ENCODE data around the gene ZNF536. TPM values are rescaled to one million over a fixed set of nuclear protein-coding genes. Genes with fewer than 3 reads are reported as not detected.

The ZNF536 gene
- total and polyA plus RNA-seq, 2 of the 4 experiments (the other 2 are of a cell fraction): not detected

DNA sequence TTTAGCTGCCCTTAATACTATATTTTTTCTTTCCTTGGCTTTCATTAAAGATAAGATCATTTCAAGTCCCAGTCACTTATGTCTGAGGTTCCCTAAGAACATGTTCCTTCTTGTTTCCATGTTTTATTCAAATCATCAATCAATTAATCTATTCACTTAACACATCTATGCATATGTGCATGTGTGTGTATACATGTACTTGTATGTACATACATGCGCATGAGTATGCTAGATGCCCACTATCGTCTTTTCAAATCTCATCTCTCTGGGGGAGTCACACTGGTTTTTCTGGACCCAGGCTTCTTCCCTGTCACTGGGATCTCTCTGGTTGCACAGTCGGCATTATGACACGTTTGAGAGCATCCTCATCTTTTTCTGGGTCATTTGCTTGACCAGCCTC, 108.9 kb downstream of the ZNF536 start:
- no peaks in the 10 kb centered on the region for H3K36me3 ChIP-seq (ENCODE audit: control insufficient read depth, insufficient read depth, low read length)
- no peak overlapping the region for H4K5ac ChIP-seq (ENCODE audit: low read depth, low read length)
- no peak overlapping the region for H2BK20ac ChIP-seq (ENCODE audit: low read depth, low read length)
- ChIA-PET CTCF (no interaction called here), POLR2A (ENCODE audit: unreplicated experiment) (no interaction called here)
- TF ChIP-seq, protein P1, sequence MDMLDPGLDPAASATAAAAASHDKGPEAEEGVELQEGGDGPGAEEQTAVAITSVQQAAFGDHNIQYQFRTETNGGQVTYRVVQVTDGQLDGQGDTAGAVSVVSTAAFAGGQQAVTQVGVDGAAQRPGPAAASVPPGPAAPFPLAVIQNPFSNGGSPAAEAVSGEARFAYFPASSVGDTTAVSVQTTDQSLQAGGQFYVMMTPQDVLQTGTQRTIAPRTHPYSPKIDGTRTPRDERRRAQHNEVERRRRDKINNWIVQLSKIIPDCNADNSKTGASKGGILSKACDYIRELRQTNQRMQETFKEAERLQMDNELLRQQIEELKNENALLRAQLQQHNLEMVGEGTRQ (IDR thresholded peaks at IDR 0.05; ENCODE audit: low read depth, low read length): no peak
- TF ChIP-seq BHLHE40 (IDR thresholded peaks at IDR 0.05; ENCODE audit: low read depth, low read length) (no peak), CHD1 (IDR thresholded peaks at IDR 0.05; ENCODE audit: low read depth, low read length) (no peak), RFX5 (IDR thresholded peaks at IDR 0.05; ENCODE audit: low read depth, low read length) (no peak), MAZ (IDR thresholded peaks at IDR 0.05; ENCODE audit: borderline replicate concordance, low read depth, low read length) (no peak), SMC3 (IDR thresholded peaks at IDR 0.05; ENCODE audit: low read depth, low read length) (no peak), FOS (IDR thresholded peaks at IDR 0.05; ENCODE audit: low read depth, low read length) (no peak), POLR2A (IDR thresholded peaks at IDR 0.05; ENCODE audit: low read depth, low read length) (no peak), CEBPB (IDR thresholded peaks at IDR 0.05; ENCODE audit: low read depth, low read length) (no peak), RAD21 (IDR thresholded peaks at IDR 0.05; ENCODE audit: low read length) (no peak), RCOR1 (IDR thresholded peaks at IDR 0.05; ENCODE audit: insufficient replicate concordance, low read length) (no peak), MXI1 (IDR thresholded peaks at IDR 0.05; ENCODE audit: borderline replicate concordance, low read depth, low read length) (no peak), NFE2L2 (IDR thresholded peaks at IDR 0.05; ENCODE audit: low read depth, low read length) (no peak), MAFK (IDR thresholded peaks at IDR 0.05; ENCODE audit: low read depth, low read length) (no peak)
- TF ChIP-seq, protein P2, sequence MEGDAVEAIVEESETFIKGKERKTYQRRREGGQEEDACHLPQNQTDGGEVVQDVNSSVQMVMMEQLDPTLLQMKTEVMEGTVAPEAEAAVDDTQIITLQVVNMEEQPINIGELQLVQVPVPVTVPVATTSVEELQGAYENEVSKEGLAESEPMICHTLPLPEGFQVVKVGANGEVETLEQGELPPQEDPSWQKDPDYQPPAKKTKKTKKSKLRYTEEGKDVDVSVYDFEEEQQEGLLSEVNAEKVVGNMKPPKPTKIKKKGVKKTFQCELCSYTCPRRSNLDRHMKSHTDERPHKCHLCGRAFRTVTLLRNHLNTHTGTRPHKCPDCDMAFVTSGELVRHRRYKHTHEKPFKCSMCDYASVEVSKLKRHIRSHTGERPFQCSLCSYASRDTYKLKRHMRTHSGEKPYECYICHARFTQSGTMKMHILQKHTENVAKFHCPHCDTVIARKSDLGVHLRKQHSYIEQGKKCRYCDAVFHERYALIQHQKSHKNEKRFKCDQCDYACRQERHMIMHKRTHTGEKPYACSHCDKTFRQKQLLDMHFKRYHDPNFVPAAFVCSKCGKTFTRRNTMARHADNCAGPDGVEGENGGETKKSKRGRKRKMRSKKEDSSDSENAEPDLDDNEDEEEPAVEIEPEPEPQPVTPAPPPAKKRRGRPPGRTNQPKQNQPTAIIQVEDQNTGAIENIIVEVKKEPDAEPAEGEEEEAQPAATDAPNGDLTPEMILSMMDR (conservative IDR thresholded peaks at IDR 0.05; ENCODE audit: low read depth, low read length): no peak
- TF ChIP-seq, protein P3, sequence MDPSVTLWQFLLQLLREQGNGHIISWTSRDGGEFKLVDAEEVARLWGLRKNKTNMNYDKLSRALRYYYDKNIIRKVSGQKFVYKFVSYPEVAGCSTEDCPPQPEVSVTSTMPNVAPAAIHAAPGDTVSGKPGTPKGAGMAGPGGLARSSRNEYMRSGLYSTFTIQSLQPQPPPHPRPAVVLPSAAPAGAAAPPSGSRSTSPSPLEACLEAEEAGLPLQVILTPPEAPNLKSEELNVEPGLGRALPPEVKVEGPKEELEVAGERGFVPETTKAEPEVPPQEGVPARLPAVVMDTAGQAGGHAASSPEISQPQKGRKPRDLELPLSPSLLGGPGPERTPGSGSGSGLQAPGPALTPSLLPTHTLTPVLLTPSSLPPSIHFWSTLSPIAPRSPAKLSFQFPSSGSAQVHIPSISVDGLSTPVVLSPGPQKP (IDR thresholded peaks at IDR 0.05; ENCODE audit: borderline replicate concordance, low read depth, low read length): no peak
- H2BK15ac ChIP-seq (ENCODE audit: low read depth, low read length): no peak overlapping the region
- no peak overlapping the region for H2AK5ac ChIP-seq (ENCODE audit: low read depth, low read length)
- no peaks in the 10 kb centered on the region for H4K20me1 ChIP-seq (ENCODE audit: insufficient read depth, low read length)
- WGBS, 2 experiments (ENCODE audit: extremely low coverage in 2 of 2, insufficient read length in 1 of 2): 80% methylated on average over 1 of the region's 4 CpGs; no CpG with 5 or more reads in 1 of the 2 experiments
- no peak overlapping the region for H2BK120ac ChIP-seq (ENCODE audit: low read depth, low read length)
- H2AFZ ChIP-seq (replicated peaks; ENCODE audit: low read length, poor library complexity): no peak overlapping the region
- H2AK9ac ChIP-seq (replicated peaks; ENCODE audit: low read depth, low read length, poor library complexity): no peak overlapping the region
- H3K27me3 ChIP-seq (ENCODE audit: control insufficient read depth, insufficient read depth, low read length): no peaks in the 10 kb centered on the region
- no peak overlapping the region for H3K4ac ChIP-seq (ENCODE audit: low read depth, low read length)
- no peak overlapping the region for H3K9ac ChIP-seq (ENCODE audit: low read depth, low read length)
- H3K56ac ChIP-seq (ENCODE audit: extremely low read depth, insufficient read depth, low read length): no peak overlapping the region
- in situ Hi-C loops (cut with MboI; ENCODE audit: low sequenced_read_pairs): no loop called here
- dilution Hi-C loops (cut with HindIII; ENCODE audit: low sequenced_read_pairs, unreplicated experiment): no loop called here
- H4K8ac ChIP-seq (ENCODE audit: low read depth in 2 of 2, low read length in 2 of 2): no peak overlapping the region
- no peaks in the 10 kb centered on the region for H3K9me1 ChIP-seq (ENCODE audit: insufficient read depth, low read length)
- peaks cover 31% of the 10 kb centered on the region for H3K9me3 ChIP-seq (ENCODE audit: control insufficient read depth, insufficient read depth, low read length)
- H3K79me1 ChIP-seq (ENCODE audit: low read depth in 1 of 2, low read length in 2 of 2): no peaks in the 10 kb centered on the region
- H3K23ac ChIP-seq (ENCODE audit: low read depth, low read length): no peak overlapping the region
- H3K4me3 ChIP-seq (ENCODE audit: insufficient read depth, low read depth, low read length): no peak overlapping the region
- no peak overlapping the region for H3K27ac ChIP-seq (ENCODE audit: insufficient read depth, low read length)
- no peak for DNase-seq
- ATAC-seq (ENCODE audit: low read depth): no peak
- intact Hi-C loops (cut with micrococcal nuclease): no loop called here
- no peaks in the 10 kb centered on the region for H3K4me1 ChIP-seq (ENCODE audit: control insufficient read depth, insufficient read depth, low read length)
- no peak overlapping the region for H4K91ac ChIP-seq (ENCODE audit: insufficient read depth, low read depth, low read length)
- H3K14ac ChIP-seq (replicated peaks; ENCODE audit: low read depth, low read length): no peak overlapping the region
- no TSS peak for BruUV-seq (replicated peaks)
- no peak overlapping the region for H3K18ac ChIP-seq (ENCODE audit: low read depth, low read length)
- no peak overlapping the region for H3K4me2 ChIP-seq (ENCODE audit: low read depth, low read length)
- H2BK5ac ChIP-seq (ENCODE audit: low read depth, low read length, poor library complexity, severe bottlenecking): no peak overlapping the region

All from IMR-90 (cell line).